Tibial nerve (tissue), 4 donors: ENCODE measurements around the gene TPM1. TPM values are rescaled to one million over a fixed set of nuclear protein-coding genes. Genes with fewer than 3 reads are reported as not detected.

Experiments used
- DNase-seq, 2 donors: peaks; one replicate each; pipeline ENCODE4 v3.0.0-alpha.2; 2019; ENCODE audit warnings: low spot score in 2 of 2
- H3K27ac ChIP-seq, 4 donors: fragments of 200-600 bp; sonication (generic) in 3 of 4; one replicate each; pipeline ENCODE4 v1.5.1; 2017 to 2019; ENCODE audit warnings: mild to moderate bottlenecking in 1 of 4
- H3K27me3 ChIP-seq, 2 donors: fragments of 200-600 bp; sonication (generic) in 1 of 2; one replicate each; pipeline versions ENCODE4 v1.5.1 to v1.6.0; 2017 to 2019
- H3K36me3 ChIP-seq, 3 donors: fragments of 200-600 bp; sonication (generic); one replicate each; pipeline ENCODE4 v1.5.1; 2018 to 2019
- H3K4me1 ChIP-seq, 4 donors: fragments of 200-600 bp; sonication (generic) in 3 of 4; one replicate each; pipeline ENCODE4 v1.5.1; 2017 to 2019
- H3K4me3 ChIP-seq, 4 donors: fragments of 200-600 bp; sonication (generic) in 3 of 4; one replicate each; pipeline ENCODE4 v1.5.1; 2017 to 2019; ENCODE audit warnings: mild to moderate bottlenecking in 1 of 4, moderate library complexity in 1 of 4
- H3K9me3 ChIP-seq, 4 donors: fragments of 200-600 bp; sonication (generic) in 3 of 4; one replicate each; pipeline ENCODE4 v1.5.1; 2017 to 2019
- CTCF ChIP-seq, 5 experiments: fragments of 200-600 bp in 3 of 5; fragments of 450-650 bp in 2 of 5; sonication (generic) in 3 of 5; IDR thresholded peaks; one replicate each; pipeline ENCODE4 v1.5.1; 2016 to 2019; ENCODE audit warnings: antibody characterized with exemption in 5 of 5, mild to moderate bottlenecking in 3 of 5, moderate library complexity in 2 of 5
- EP300 ChIP-seq, 2 donors: sonication (generic); formaldehyde crosslinking; IDR thresholded peaks; one replicate each; pipeline ENCODE4 v1.6.1; 2017; ENCODE audit warnings: antibody characterized with exemption in 2 of 2, mild to moderate bottlenecking in 1 of 2
- POLR2A ChIP-seq, 2 donors: fragments of 450-650 bp; IDR thresholded peaks; one replicate each; pipeline ENCODE4 v1.6.1; 2017; ENCODE audit warnings: antibody characterized with exemption in 2 of 2, mild to moderate bottlenecking in 2 of 2, moderate library complexity in 2 of 2
- WGBS, 2 donors: methylation state at CpG; one replicate each; pipeline ENCODE4 v1.1.5; 2018; 5-methylcytosine and 5-hydroxymethylcytosine counted together
- total RNA-seq, 4 donors: library from RNA; depleted of rRNA; stranded (reverse); fragments of >200 nt; gene quantifications; one replicate each; pipeline ENCODE4 v1.1.0, GENCODE V29; 2016

The TPM1 gene
- total RNA-seq, 4 donors from 2014 or later = 311 to 468 (median 366) TPM

- H3K9me3 ChIP-seq = no peaks in the 10 kb centered on the region
- no peaks in the 10 kb centered on the region for H3K36me3 ChIP-seq
- H3K4me3 ChIP-seq = peak overlapping the region; percentile 70 to 93 (median 85)
- peak in 1 of 2 donors; percentile 58 for DNase-seq
- peaks cover 0 to 90% (median 45%) of the 10 kb centered on the region in 4 donors for H3K4me1 ChIP-seq
- 7% methylated on average over 35 to 38 of the region's 38 CpGs for WGBS, 2 donors
- no peak for TF ChIP-seq POLR2A (IDR thresholded peaks at IDR 0.05)
- no peak for TF ChIP-seq CTCF (IDR thresholded peaks at IDR 0.05)
- no peak for TF ChIP-seq EP300 (IDR thresholded peaks at IDR 0.05)
- H3K27ac ChIP-seq = peak overlapping the region; percentile 49 to 90 (median 86)
- peaks cover 0 to 17% of the 10 kb centered on the region in 2 donors for H3K27me3 ChIP-seq
Observed at GRCh38 chr15:63048776-63049665, 6.5 kb downstream of the TPM1 start.

GRCh38 chr15:63049783-63050371 lies 7.3 kb downstream of the TPM1 start:
- Histone ChIP-seq H3K27me3 (peaks cover 0 to 9% of the 10 kb centered on the region in 2 donors), H3K4me3 (peak overlapping the region in 2 of 4 donors; percentile 80 to 93), H3K4me1 (peaks cover 0 to 90% (median 47%) of the 10 kb centered on the region in 4 donors), H3K36me3 (no peaks in the 10 kb centered on the region), H3K9me3 (no peaks in the 10 kb centered on the region), H3K27ac (peak overlapping the region in 3 of 4 donors; percentile 84 to 90 (median 88))
- DNase-seq = no peak
- TF ChIP-seq CTCF (IDR thresholded peaks at IDR 0.05) = no peak
- TF ChIP-seq EP300 (IDR thresholded peaks at IDR 0.05) = no peak
- no peak for TF ChIP-seq POLR2A (IDR thresholded peaks at IDR 0.05)
- WGBS, 2 donors = 87 to 88% methylated on average over 8 of the region's 8 CpGs

GRCh38 chr15:63050731-63051155 lies 8.2 kb downstream of the TPM1 start:
- peaks cover 0 to 91% (median 53%) of the 10 kb centered on the region in 4 donors for H3K4me1 ChIP-seq
- H3K36me3 ChIP-seq = no peaks in the 10 kb centered on the region
- no peaks in the 10 kb centered on the region for H3K9me3 ChIP-seq
- peaks cover 0 to under 1% of the 10 kb centered on the region in 2 donors for H3K27me3 ChIP-seq
- TF ChIP-seq POLR2A (IDR thresholded peaks at IDR 0.05) = no peak
- TF ChIP-seq EP300 (IDR thresholded peaks at IDR 0.05) = no peak
- TF ChIP-seq CTCF (IDR thresholded peaks at IDR 0.05) = no peak
- H3K4me3 ChIP-seq = no peak overlapping the region
- no peak for DNase-seq
- peak overlapping the region in 3 of 4 donors; percentile 84 to 90 (median 88) for H3K27ac ChIP-seq

- peaks cover 0 to 87% (median 53%) of the 10 kb centered on the region in 4 donors for H3K4me1 ChIP-seq
- no peak overlapping the region for H3K4me3 ChIP-seq
- TF ChIP-seq EP300 (IDR thresholded peaks at IDR 0.05) (peak in 1 of 2 donors; percentile 22), CTCF (IDR thresholded peaks at IDR 0.05) (no peak)
- peaks cover 0 to 4% (median 0%) of the 10 kb centered on the region in 3 donors for H3K36me3 ChIP-seq
- WGBS, 2 donors = 30 to 32% methylated on average over 5 of the region's 5 CpGs
- no peaks in the 10 kb centered on the region for H3K9me3 ChIP-seq
- H3K27me3 ChIP-seq = no peaks in the 10 kb centered on the region
- peak overlapping the region in 3 of 4 donors; percentile 84 to 90 (median 88) for H3K27ac ChIP-seq
- DNase-seq = no peak
Observed at GRCh38 chr15:63051156-63052066, 8.9 kb downstream of the TPM1 start.
